Measurements from ENCODE around the gene WNT3A.

Gene WNT3A

GRCh38 chr1:228004331-228004855 is 2.4 kb upstream of the WNT3A start:
- H3K4me3 ChIP-seq (ENCODE audit: low read depth, low read length) = no peak overlapping the region
- TF ChIP-seq ZNF624 (tag by site-specific recombination; IDR thresholded peaks at IDR 0.05) = 0 out of 2 replicates have a peak, but pooled peaks have one; percentile 30
- TF ChIP-seq ZNF311 (tag by site-specific recombination; IDR thresholded peaks at IDR 0.05; ENCODE audit: borderline replicate concordance) = no peak
- no peak for TF ChIP-seq ZFP69B (tag by site-specific recombination; IDR thresholded peaks at IDR 0.05)
- no peak for TF ChIP-seq ZNF280D (tag by site-specific recombination; IDR thresholded peaks at IDR 0.05)
- peak; percentile 73; the same call in 1 of the 2 replicates for TF ChIP-seq ZNF2 (tag by site-specific recombination; IDR thresholded peaks at IDR 0.05)
- 0 out of 2 replicates have a peak, but pooled peaks have one; percentile 22 for TF ChIP-seq ZBTB10 (tag by site-specific recombination; IDR thresholded peaks at IDR 0.05)
- no peak for TF ChIP-seq ZNF510 (tag by site-specific recombination; IDR thresholded peaks at IDR 0.05; ENCODE audit: insufficient replicate concordance)
- no peak for TF ChIP-seq ZFP3 (tag by site-specific recombination; IDR thresholded peaks at IDR 0.05; ENCODE audit: low read depth)
- no peak for TF ChIP-seq HOXA7 (CRISPR knock-in tag; IDR thresholded peaks at IDR 0.05; ENCODE audit: borderline replicate concordance)
- no peak for TF ChIP-seq ZNF391 (tag by site-specific recombination; IDR thresholded peaks at IDR 0.05; ENCODE audit: borderline replicate concordance, low read depth)
- TF ChIP-seq GLI2 (tag by site-specific recombination; IDR thresholded peaks at IDR 0.05; ENCODE audit: borderline replicate concordance, low read depth) = no peak
- TF ChIP-seq ZSCAN16 (tag by site-specific recombination; IDR thresholded peaks at IDR 0.05) = no peak
- peak; percentile 3; the same call in 1 of the 2 replicates for TF ChIP-seq ZNF433 (tag by site-specific recombination; IDR thresholded peaks at IDR 0.05; ENCODE audit: low read depth)
- TF ChIP-seq, protein P1, sequence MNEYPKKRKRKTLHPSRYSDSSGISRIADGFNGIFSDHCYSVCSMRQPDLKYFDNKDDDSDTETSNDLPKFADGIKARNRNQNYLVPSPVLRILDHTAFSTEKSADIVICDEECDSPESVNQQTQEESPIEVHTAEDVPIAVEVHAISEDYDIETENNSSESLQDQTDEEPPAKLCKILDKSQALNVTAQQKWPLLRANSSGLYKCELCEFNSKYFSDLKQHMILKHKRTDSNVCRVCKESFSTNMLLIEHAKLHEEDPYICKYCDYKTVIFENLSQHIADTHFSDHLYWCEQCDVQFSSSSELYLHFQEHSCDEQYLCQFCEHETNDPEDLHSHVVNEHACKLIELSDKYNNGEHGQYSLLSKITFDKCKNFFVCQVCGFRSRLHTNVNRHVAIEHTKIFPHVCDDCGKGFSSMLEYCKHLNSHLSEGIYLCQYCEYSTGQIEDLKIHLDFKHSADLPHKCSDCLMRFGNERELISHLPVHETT (tag by site-specific recombination; IDR thresholded peaks at IDR 0.05) = no peak
- TF ChIP-seq ZNF843 (tag by site-specific recombination; IDR thresholded peaks at IDR 0.05) = no peak
- no peak for TF ChIP-seq ZNF223 (tag by site-specific recombination; IDR thresholded peaks at IDR 0.05)
- no peak for TF ChIP-seq ZNF544 (tag by site-specific recombination; IDR thresholded peaks at IDR 0.05)
- no peak for TF ChIP-seq ZNF626 (tag by site-specific recombination; IDR thresholded peaks at IDR 0.05)
- TF ChIP-seq SCRT2 (tag by site-specific recombination; IDR thresholded peaks at IDR 0.05) = 0 out of 2 replicates have a peak, but pooled peaks have one; percentile 22
- peak; percentile 28; the same call in 1 of the 2 replicates for TF ChIP-seq GLIS2 (tag by site-specific recombination; IDR thresholded peaks at IDR 0.05)
- TF ChIP-seq, protein P2, sequence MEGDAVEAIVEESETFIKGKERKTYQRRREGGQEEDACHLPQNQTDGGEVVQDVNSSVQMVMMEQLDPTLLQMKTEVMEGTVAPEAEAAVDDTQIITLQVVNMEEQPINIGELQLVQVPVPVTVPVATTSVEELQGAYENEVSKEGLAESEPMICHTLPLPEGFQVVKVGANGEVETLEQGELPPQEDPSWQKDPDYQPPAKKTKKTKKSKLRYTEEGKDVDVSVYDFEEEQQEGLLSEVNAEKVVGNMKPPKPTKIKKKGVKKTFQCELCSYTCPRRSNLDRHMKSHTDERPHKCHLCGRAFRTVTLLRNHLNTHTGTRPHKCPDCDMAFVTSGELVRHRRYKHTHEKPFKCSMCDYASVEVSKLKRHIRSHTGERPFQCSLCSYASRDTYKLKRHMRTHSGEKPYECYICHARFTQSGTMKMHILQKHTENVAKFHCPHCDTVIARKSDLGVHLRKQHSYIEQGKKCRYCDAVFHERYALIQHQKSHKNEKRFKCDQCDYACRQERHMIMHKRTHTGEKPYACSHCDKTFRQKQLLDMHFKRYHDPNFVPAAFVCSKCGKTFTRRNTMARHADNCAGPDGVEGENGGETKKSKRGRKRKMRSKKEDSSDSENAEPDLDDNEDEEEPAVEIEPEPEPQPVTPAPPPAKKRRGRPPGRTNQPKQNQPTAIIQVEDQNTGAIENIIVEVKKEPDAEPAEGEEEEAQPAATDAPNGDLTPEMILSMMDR (tag by site-specific recombination; IDR thresholded peaks at IDR 0.05) = peak; percentile 47; the same call in 1 of the 2 replicates
- H3K36me3 ChIP-seq (ENCODE audit: control insufficient read depth in 2 of 2, insufficient read depth in 1 of 2, low read length in 2 of 2) = no peaks in the 10 kb centered on the region
- peaks cover 4% of the 10 kb centered on the region for H3K4me1 ChIP-seq (ENCODE audit: control insufficient read depth, insufficient read depth, low read length)
- no peaks in the 10 kb centered on the region for H3K9me3 ChIP-seq (ENCODE audit: control insufficient read depth, insufficient read depth, low read depth, low read length)
- ChIA-PET POLR2A (no interaction called here), CTCF (interaction anchor here (0.5 to 3.5 kb wide), 21 partner anchors 9 to 523 kb away, joined by 3 to 16 read pairs (median 4); no protein-coding TSS in a partner anchor)
- H3K27ac ChIP-seq (ENCODE audit: extremely low read depth, low read depth, low read length) = no peak overlapping the region
